ENCODE data around the gene TTBK2. TPM values are rescaled to one million over a fixed set of nuclear protein-coding genes. Genes with fewer than 3 reads are reported as not detected.

Gene TTBK2
- total and polyA plus RNA-seq, 2 donors (not counting 1 experiment from before 2014, with no cell fraction given) = 4.3 to 39.6 TPM

DNA sequence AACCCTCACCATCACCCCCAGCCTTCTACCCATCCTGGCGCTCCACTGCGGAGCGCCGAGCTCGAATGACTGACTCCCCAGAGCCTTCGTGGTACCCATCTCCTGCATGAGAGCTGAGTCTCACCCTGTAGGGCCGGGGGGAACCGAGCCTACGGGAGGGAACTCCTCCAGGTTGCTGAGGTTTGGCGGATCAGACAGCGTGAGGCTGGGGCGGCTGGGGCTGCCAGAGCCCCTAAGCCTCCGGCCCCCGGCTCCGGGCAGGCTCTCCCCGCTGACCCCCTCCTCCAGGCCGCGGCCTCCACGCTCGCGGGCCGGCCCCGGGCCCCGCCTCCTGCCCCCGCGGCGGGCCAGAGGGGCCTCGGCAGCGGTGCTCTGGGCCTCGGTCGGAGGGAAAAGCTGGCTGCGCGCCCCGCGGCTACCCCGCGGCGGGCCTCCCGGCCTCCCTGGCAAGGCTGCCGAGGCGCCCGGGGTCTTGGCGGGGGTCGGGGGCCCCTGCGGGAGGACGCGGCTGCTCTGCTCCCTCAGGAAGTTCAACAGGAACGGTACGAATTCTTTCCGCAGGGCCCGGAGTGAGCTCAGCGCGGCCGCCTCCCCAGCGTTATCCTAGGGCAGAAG lies 184.3 kb downstream of the TTBK2 start:
- Mint-ChIP-seq H3K27me3 (no peaks in the 10 kb centered on the region), H3K27ac (peak overlapping the region; percentile 56), H3K4me1 (peaks cover 12% of the 10 kb centered on the region), H3K9me3 (ENCODE audit: insufficient read depth) (no peaks in the 10 kb centered on the region), H3K4me3 (peak overlapping the region; percentile 84)
- H3K4me3 ChIP-seq (ENCODE audit: control extremely low read depth in 1 of 5, extremely low read depth in 1 of 5, insufficient read depth in 1 of 5, low read depth in 2 of 5, low read length in 4 of 5) = peak overlapping the region; percentile 38 to 80 (median 66)
- no peak for DNase-seq
- POLR2A ChIA-PET = no interaction called here
- peaks cover 16% of the 10 kb centered on the region for H3K79me2 ChIP-seq (ENCODE audit: control insufficient read depth, insufficient read depth, low read length)
- H4K20me1 ChIP-seq (ENCODE audit: control insufficient read depth, insufficient read depth, low read length, poor library complexity, severe bottlenecking) = no peaks in the 10 kb centered on the region
- peak overlapping the region; percentile 95 for H3K9ac ChIP-seq (ENCODE audit: low read length)
- H3K4me2 ChIP-seq (replicated peaks; ENCODE audit: low read depth, low read length, poor library complexity, severe bottlenecking) = peak overlapping the region; percentile 87
- H3K27me3 ChIP-seq (replicated peaks in 1 of 4; ENCODE audit: control extremely low read depth in 1 of 4, control insufficient read depth in 3 of 4, insufficient read depth in 4 of 4, low read length in 3 of 4) = no peaks in the 10 kb centered on the region
- peaks cover 9 to 18% of the 10 kb centered on the region in 2 donors for H3K4me1 ChIP-seq (ENCODE audit: control insufficient read depth in 2 of 2, insufficient read depth in 2 of 2, low read length in 2 of 2)
- H2AFZ ChIP-seq (ENCODE audit: insufficient read depth, low read depth, low read length, poor library complexity, severe bottlenecking) = peak overlapping the region; percentile 89
- CTCF ChIA-PET = no interaction called here
- TF ChIP-seq EZH2 (IDR thresholded peaks at IDR 0.05; ENCODE audit: borderline replicate concordance, insufficient read depth, low read depth, low read length, poor library complexity, severe bottlenecking) = no peak
- TF ChIP-seq, protein P1, sequence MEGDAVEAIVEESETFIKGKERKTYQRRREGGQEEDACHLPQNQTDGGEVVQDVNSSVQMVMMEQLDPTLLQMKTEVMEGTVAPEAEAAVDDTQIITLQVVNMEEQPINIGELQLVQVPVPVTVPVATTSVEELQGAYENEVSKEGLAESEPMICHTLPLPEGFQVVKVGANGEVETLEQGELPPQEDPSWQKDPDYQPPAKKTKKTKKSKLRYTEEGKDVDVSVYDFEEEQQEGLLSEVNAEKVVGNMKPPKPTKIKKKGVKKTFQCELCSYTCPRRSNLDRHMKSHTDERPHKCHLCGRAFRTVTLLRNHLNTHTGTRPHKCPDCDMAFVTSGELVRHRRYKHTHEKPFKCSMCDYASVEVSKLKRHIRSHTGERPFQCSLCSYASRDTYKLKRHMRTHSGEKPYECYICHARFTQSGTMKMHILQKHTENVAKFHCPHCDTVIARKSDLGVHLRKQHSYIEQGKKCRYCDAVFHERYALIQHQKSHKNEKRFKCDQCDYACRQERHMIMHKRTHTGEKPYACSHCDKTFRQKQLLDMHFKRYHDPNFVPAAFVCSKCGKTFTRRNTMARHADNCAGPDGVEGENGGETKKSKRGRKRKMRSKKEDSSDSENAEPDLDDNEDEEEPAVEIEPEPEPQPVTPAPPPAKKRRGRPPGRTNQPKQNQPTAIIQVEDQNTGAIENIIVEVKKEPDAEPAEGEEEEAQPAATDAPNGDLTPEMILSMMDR (IDR thresholded peaks at IDR 0.05) = no peak
- no peaks in the 10 kb centered on the region for H3K9me3 ChIP-seq (ENCODE audit: control extremely low read depth in 1 of 3, control insufficient read depth in 2 of 3, insufficient read depth in 1 of 3, low read length in 2 of 3)
- WGBS (ENCODE audit: insufficient coverage) = 3% methylated on average over 55 of the region's 55 CpGs
- intact Hi-C loops (cut with micrococcal nuclease) = loop anchor here (2.0 to 10.0 kb wide), 2 partner anchors 161 to 759 kb away; partner anchors contain the start of genes STARD9 and TP53BP1
- peak overlapping the region in 1 of 2 donors; percentile 86 for H3K27ac ChIP-seq (ENCODE audit: low read length in 2 of 2)
- no peak for ATAC-seq (ENCODE audit: low read depth)
- peaks cover 3 to 28% of the 10 kb centered on the region in 2 experiments for H3K36me3 ChIP-seq (replicated peaks in 1 of 2; ENCODE audit: control extremely low read depth in 1 of 2, control insufficient read depth in 1 of 2, extremely low read depth in 1 of 2, insufficient read depth in 2 of 2, low read length in 1 of 2)

Measured in B cell (primary cell).